Cardiac septum (tissue), 1 donor: ENCODE measurements around the gene BMERB1. TPM values are rescaled to one million over a fixed set of nuclear protein-coding genes. Genes with fewer than 3 reads are reported as not detected.

Experiments used
- DNase-seq: peaks from one replicate; pipeline ENCODE4 v3.0.0-alpha.2; 2020; ENCODE audit warnings: low spot score
- intact Hi-C: fragments of 100-400 bp; cut with DNase I; formaldehyde crosslinking; loops from one replicate; pipeline ENCODE4 v1.14.0; 2022
- total RNA-seq: library from RNA; stranded (reverse); fragmentation: NEBNext Ultra II Directional; extraction: Animal tissue kit (Norgen Biotek cat#: 25700); gene quantifications from one replicate; pipeline ENCODE4 v1.2.1, GENCODE V29; 2021
- donor health status: DM: no; HTN: no; CAD: no.

The BMERB1 gene
- total RNA-seq, 1 donor from 2014 or later, result 70.3 TPM

GRCh38 chr16:15515992-15516391 is 81.6 kb downstream of the BMERB1 start:
- DNase-seq, result no peak
- intact Hi-C loops, result no loop called here

DNA sequence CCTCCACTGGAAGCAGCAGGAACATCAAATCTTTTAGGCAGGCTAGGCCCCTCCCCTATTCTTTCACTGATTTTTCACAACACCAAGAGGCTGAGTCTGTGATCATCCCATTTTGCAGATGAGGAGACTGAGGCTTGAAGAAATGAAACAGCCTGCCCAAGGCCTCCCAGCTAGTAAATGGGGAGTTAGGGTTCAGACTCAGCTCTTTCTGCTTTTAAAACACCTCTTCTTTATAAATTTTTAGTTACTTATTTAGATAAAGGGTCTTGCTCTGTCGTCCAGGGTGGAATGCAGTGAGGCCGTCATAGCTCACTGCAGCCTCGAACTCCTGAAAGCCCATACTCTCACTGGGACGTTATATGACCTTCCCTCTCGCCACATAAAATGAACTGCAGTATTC is 82.2 kb downstream of the BMERB1 start:
- DNase-seq, result no peak
- intact Hi-C loops, result no loop called here

DNA sequence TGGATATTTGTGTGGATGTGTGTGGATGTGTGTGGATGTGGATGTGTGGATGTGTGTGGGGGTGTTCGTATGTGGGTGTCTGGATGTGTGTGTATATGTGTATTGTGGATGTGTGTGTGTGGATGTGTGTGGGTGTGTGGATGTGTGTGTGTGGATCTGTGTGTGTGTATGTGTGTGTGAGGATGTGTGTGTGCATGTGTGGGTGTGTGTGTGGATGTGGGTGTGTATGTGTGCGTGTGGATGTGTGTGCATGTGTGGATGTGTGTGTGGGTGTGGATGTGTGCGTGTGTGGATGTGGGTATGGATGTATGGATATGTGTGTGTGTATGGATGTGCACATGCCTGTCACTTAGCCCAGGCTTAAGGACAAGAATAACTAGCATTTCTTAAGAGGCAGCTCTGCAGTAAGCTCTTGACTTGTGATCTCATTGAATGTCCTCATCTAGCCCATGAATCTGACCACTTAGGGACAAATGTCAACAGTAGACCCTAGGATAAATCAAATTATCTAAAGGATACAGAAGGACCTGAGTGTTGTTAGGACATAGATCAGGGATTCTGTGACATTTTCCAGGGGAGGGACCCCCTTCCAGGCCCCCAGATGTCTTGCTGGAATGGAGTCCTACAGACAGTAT is 83.5 kb downstream of the BMERB1 start:
- intact Hi-C loops, result no loop called here
- no peak for DNase-seq

DNA sequence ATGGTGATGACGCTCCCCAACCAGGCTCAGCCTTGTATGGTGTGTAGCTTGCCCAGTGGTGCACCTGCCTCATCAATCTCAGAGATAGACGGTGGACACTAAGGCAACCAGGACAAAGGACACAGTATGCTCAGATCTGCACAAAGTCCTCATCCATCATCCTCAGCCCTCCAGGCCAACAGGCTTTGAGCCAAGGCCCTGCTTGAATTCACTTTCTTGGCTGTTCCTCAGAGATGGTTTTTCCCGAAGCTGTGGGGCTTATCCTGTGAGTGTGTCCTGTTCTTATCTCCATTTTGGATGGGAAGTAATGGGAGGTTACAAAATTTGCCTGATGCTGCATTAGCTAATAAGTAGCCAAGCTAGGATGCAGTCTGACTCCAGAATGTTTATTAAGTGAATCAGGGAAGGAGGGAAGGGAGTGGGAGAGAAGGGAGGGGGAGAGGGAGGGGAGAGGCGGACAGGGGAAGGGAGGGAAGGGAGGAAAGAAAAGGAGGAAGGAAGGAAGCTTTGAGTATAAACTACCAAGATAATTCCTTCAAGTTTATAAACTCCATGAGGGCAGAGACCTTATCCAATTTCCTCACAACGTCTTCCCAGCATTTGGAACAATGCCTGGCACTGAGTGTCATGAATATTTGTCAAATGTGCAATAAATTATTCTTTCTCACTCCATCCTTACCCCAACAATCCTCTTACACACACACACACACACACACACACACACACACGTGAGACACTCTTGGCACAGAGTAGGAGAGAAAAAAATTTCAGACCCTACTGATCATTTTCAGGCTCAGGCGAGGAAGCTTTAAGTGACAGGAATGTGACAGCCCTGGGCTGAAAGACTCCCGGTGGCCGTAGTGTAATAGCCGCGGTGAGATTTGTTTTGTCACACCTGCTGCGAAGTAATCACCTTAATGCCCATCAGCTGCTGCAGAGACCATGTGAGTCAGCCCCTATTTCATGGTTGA is 84.3 kb downstream of the BMERB1 start:
- intact Hi-C loops, result no loop called here
- DNase-seq, result no peak

DNA sequence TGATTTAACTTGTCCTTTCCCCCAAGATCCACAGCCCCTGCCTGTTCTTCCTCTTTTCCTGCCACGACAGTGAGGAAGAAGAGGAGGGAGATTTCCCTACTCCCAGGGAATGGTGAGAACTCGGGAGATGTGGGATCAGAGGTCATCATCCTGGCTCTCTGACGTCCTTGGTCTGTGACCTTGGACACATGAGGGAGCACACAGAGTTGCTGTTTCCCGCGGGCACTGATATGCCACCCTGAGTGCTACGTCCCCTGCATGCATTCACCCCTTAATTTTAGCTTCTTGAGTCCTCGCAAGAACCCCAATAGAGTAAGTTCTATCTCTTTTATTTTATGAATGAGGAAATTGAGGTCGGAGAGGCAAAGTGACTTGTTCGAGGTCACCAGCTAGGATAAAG is 85.4 kb downstream of the BMERB1 start:
- intact Hi-C loops, result no loop called here
- no peak for DNase-seq

DNA sequence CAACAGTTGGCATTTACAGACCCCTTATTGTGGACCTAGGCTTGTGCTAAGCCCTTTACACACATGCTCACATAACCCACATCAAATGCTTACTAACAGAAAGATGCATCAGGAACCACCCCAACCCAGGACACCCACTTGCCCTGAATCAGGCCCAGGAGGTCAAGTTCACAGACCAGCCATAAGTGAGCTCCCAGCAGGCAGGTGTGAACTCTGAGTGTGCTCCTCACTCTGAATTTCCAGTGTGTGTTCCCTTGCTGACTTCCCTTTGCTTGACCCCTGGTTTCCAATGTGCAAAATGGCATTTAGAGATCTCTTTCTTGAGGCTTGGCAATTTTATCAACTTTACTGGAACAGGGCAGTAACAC is 87.0 kb downstream of the BMERB1 start:
- intact Hi-C loops, result no loop called here
- no peak for DNase-seq

DNA sequence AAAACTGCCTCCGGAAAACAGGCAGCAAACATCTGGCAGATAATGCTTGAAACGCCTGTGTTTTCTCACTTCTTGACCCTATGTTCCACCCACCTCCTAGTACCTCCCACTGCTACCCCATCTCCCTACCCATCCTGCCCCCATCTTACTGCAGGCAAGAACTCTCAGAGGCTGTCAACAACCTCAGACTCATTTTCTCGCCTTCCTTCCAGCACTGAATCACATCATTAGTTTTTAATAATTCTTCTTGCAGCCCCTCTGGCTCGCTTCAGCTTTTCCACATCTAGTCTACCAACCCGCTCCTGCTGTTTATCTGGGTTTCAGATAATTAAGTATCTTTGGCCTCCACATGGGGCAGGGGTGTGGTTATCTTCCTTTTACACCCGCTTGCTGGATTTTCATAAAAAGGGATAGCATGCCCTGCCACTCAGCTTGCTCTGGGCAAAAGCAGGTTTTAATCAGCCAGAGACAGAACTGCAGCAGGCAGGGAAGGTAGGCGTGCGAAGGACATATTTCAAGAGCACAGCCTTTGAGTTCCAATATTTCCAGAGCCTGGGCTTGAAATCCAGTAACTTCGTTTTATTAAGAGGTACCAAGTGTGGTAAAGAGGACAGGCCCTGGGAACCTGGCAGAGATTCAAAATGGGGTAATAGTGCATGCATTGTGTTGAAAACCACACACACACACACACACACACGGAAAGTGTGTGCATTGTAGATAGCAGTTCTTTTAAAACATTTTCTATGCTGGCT is 87.5 kb downstream of the BMERB1 start:
- no peak for DNase-seq

DNA sequence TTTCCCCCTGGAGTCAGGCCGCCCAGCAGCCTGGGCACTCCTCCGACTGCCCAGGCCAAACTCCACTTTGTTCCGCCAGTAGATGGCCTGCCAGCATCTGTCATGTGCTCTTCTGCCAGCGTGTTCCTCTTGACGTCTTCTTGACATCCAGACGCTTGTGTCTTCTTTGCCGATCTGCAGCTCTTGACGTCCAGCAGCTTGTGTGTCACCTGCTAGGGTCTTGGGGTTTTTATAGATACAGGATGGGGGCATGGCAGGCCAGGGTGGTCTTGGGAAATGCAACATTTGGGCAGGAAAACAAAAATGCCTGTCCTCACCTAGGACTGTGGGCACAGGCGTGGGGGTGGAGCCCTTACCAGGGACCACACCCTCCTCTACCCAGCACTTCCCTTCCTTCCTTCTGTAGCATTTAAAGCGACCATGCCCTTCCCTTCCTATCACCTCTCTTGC is 88.7 kb downstream of the BMERB1 start:
- intact Hi-C loops, result no loop called here
- DNase-seq, result no peak

More for the DNA sequence above, 87.5 kb downstream of the BMERB1 start:
- intact Hi-C loops, result no loop called here

- no peak for DNase-seq
- intact Hi-C loops, result no loop called here
Measured at GRCh38 chr16:15523939-15524338, 89.6 kb downstream of the BMERB1 start.

DNA sequence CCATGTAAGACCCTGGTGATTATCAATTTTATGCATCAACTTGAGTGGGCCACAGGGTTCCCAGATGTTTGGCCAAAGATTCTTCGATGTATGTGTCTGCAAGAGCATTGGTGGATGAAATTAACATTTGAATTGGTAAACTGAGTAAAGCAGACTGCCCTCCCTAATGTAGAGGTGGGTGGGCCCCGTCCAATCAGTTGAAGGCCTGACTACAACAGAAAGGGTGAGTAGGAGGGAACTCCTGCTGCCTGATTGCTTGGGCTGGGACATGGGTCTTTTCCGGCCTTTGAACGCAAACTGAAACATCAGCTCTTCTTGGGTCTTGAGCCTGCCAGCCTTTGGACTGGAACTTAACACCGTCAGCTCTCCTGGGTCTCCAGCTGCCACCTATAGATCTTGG is 90.6 kb downstream of the BMERB1 start:
- no peak for DNase-seq
- intact Hi-C loops, result no loop called here

GRCh38 chr16:15526097-15526496 is 91.7 kb downstream of the BMERB1 start:
- no peak for DNase-seq
- intact Hi-C loops, result no loop called here

DNA sequence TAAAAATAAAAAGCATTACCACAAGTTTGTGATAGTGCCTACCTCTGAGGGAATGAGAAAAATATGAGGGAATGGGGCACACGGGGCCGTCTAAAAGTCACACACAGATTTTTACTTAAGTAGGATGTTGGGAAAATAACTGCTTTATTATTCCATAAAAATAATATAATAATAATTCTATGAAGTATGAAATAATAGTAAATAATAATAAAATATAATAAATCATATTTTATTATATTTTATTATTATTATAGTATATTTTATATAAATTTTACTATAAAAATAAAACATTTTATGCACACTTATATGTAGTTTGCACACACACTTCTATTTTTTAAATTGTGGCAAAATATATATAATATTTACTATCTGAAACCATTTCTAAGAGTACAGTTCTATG is 92.3 kb downstream of the BMERB1 start:
- DNase-seq, result no peak
- intact Hi-C loops, result no loop called here

GRCh38 chr16:15529673-15530072 is 95.3 kb downstream of the BMERB1 start:
- no peak for DNase-seq
- intact Hi-C loops, result no loop called here

DNA sequence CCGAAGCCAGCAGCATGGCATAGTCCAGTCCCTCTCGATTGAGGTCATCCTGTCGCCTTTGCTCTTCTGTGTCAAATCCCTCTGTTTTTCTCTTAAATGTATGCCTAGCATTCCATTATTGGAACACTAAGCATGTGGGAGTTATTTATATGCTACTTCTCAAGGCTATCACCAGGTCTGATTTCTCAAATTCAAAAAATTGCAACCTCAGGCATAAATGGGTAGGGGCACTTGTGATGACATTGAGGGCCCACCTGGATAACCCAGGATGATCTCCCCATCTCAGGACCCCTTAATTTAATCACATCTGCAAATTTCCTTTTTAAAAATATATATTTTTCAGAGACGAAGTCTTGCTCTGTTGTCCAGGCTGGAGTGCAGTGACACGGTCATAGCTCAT is 95.7 kb downstream of the BMERB1 start:
- no peak for DNase-seq
- intact Hi-C loops, result no loop called here

- intact Hi-C loops, result no loop called here
- no peak for DNase-seq
Measured at GRCh38 chr16:15532825-15533224, 98.4 kb downstream of the BMERB1 start.

GRCh38 chr16:15533386-15533785 is 99.0 kb downstream of the BMERB1 start:
- intact Hi-C loops, result no loop called here

GRCh38 chr16:15535772-15536171 is 101.4 kb downstream of the BMERB1 start:
- intact Hi-C loops, result no loop called here
- DNase-seq, result no peak

More at GRCh38 chr16:15533386-15533785, 99.0 kb downstream of the BMERB1 start:
- no peak for DNase-seq

DNA sequence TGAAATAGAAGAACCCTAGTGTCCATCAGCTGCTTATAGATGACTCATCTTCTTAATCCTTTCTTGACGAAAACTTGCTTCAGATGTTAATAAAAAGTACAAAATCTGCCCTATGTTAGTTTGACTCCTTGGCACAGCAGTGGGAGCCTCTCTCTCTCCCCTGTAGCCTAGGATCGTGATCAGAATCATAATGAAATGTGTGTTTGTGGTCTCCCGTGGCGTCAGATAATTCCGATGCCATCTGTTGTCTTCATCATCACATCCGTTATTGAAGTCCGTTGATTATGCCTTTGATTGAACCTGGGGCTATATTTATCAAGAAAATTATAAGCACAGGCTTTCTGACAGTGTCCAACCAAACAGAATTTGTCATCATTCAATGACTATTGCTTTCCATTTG is 102.5 kb downstream of the BMERB1 start:
- intact Hi-C loops, result no loop called here
- DNase-seq, result no peak

DNA sequence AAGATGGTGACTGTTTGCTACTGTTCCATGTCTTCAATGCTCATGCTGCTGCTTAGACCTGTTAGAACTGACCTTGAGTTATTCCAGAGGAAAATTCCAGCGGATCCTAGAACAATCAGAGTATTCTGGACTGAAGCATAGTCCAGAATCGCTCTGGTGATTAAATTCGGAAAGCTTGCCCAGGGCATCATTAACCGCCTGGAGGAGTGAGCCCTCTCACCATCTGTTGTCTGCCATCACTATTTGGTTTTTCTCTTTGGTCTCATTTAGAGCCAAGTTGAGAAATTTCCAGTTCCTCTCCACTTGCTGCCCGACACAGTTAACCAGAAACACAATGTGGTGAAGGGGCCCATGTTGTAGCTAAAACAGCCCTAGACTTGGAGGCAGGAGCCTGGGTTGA is 104.1 kb downstream of the BMERB1 start:
- DNase-seq, result no peak
- intact Hi-C loops, result no loop called here

DNA sequence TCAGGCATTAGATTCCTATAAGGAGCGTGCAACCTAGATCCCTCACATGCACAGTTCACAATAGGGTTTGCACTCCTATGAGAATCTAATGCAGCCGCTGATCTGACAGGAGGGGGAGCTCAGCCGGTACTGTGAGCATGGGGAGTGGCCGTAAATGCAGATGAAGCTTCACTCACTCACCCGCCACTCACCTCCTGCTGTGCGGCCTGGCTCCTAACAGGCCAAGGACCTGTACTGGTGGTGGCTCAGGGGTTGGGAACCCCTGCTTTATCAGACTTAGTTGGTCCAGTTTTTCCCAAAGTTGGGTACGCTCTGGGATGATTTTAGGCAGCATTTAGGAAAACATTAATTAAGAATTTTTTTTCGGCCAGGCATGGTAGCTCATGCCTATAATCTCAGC is 104.8 kb downstream of the BMERB1 start:
- DNase-seq, result no peak
- intact Hi-C loops, result no loop called here
